Activated CD4-positive, alpha-beta T cell treated with anti-CD3 and anti-CD28 coated beads, Interleukin-2, Interleukin-4, amounts not matched to agents 100 ng/mL and 50 ng/mL, durations not matched to agents 16 hours and 8 hours (primary cell): Measurements from ENCODE around the gene TAS2R3.
A peak's percentile ranks its signal among the peaks of the same experiment; 100 is the strongest.
"Not testable (repeated sequence)": the region's sequence is repeated elsewhere in the genome, so short reads cannot be mapped to it uniquely, and the experiment has no call there.

Experiments used
- DNase-seq: peaks from one replicate; pipeline ENCODE4 v3.0.0-alpha.2; 2020; ENCODE audit warnings: low spot score

Gene TAS2R3, protein sequence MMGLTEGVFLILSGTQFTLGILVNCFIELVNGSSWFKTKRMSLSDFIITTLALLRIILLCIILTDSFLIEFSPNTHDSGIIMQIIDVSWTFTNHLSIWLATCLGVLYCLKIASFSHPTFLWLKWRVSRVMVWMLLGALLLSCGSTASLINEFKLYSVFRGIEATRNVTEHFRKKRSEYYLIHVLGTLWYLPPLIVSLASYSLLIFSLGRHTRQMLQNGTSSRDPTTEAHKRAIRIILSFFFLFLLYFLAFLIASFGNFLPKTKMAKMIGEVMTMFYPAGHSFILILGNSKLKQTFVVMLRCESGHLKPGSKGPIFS

DNA sequence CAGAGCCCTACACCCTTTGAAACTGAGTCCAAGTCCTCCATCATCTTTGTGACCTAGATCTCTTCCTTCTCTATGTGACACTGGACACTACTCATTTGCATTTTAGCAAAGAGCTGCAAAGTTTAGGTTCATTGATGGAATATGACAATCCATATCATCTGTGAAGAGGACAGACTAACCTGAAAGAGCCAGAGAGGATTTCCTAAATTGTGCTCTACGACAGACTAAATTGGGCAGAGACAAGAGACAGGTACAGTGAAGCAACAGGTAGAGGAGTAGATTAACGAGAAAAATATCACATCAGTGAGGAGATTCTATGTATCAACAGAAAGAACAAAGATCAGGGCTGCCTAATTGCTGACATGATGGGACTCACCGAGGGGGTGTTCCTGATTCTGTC is at the start of gene TAS2R3:
Gene TAS2R3, plus strand, starts transcription at position 301 of the 400 bp plus-strand sequence. Its CDS starts 62 bp downstream, at position 363.
- no peak for DNase-seq

DNA sequence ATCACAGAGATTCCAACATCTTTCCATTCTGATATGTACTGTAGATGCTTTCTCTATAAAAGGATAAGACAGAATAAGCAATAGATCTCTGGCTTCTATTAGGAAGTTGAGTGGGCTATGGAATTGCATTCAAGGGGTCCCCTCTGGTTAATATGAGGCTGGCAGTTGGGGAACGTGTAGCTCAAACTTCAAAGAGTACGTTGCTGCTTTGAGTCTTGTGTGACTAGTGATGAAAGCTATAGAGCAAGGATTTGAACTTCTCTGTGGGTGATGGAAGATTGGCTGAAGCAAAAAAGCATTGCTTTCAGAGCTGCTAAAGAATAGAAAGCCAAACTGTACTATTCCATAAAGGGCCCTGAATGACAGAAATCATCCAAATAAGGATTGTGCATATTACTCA is 49.3 kb upstream of the TAS2R3 start:
- no peak for DNase-seq

DNA sequence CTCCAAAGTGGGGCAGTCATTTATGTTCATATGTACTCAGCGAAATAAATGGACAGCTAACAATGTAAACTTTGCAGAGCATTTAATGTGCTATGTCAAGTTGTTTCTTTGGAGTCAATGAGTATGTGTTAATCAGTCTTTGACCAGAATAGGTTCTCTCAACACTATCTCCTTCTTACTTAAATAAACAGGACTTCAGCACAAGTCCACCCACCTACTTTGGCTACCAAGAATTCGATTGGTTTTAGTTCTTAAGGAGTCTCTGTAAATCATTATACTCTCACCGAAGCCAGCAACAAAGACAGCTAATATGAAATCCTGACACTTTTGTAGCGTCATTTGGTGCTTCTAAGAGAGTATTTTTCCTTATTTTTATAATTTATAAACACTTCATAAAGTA is 48.9 kb upstream of the TAS2R3 start:
- DNase-seq, result no peak

DNA sequence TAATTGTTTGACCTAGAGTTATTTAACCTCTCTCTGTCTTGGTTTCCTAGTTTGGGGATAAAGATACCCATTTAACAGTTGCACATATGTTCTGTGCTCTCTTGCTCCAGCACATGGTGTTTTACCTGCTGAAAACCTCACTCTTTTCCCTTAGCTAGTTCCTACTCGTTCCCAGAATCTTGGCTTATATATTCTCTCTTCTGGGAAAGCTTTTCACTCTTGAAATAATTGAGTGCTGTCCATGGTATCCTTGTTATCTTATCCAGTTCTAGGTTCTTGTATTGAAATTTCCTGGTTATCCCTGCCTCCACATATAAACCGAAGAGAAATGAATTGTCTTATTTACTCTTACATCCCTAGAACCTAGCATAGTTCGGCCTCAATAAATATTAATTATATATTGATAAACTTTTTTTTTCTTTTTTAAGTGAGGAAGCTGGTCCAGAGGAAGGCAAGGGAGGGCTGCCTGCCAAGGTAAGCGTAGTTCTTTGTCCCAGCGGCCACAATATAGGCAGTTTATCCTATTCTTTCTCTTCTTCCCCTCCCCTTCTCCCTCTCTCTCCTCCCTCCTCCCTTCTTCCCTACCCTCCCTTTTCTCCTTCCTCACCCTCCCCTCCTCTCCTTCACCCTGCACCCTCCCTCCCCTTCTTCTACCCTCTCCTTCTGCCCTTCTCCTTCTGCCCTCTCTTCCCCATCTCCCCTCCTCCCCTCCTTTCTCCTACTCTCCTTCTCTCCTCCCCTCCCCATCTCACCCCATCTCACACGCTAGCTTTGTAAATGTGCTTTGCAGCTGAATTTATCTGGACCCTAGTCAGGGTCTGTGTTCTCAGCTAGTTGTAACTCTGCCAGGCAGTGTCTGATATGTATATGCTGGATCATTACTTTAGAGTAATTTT is 47.9 kb upstream of the TAS2R3 start:
- no peak for DNase-seq

DNA sequence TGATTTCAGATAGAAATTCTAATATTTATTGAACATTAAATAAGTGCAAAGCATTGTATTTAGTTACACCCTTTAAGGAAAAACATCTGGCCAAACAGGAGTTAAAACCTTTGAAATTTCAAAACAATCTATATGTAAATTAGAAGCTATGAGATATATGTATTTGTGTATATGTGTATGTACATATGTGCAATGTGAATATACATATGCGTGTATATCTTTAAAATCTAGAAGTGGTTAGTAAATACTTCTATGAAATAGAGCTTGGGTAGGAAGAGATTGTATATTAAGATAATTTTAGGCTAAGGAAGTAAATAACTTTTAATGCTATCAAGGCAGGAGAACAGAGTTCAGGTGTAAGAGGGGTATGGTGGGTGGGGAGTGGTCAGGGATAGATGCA is 46.4 kb upstream of the TAS2R3 start:
- no peak for DNase-seq

DNA sequence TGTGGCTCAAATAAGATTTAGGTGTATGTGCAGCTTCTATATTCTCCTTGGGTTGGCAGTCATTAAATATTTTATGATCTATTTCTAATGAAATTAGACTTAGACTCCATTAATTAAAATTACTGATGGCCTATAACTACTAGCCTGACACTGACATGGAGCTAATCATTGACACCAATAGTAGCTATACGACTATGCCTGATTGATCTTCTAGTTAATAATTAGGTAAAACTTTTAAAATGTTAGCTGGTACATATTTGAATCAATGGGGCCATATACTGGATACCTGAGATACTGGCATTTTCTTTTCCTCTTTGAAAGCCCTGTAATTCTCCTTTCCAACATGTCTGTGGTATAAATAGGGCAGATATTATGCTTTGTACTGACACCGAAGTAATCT is 41.4 kb upstream of the TAS2R3 start:
- no peak for DNase-seq

DNA sequence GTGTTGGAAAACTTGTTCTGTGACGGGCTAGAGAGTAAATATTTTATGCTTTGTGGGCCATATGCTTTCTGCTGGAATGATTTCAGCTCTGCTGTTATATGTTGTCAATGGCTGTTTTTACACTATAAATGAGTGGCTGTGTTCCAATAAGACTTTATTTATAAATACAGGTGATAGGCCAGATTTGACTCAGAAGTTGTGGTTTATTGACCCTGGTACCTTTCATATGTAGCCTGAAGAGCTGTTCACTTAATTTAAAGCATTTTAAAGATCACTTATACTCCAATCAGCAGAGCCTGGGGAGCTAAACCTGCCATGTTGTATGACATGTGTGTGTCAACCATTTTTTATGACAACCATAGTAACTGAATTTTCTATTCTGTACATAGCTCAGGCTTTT is 34.9 kb upstream of the TAS2R3 start:
- no peak for DNase-seq

DNA sequence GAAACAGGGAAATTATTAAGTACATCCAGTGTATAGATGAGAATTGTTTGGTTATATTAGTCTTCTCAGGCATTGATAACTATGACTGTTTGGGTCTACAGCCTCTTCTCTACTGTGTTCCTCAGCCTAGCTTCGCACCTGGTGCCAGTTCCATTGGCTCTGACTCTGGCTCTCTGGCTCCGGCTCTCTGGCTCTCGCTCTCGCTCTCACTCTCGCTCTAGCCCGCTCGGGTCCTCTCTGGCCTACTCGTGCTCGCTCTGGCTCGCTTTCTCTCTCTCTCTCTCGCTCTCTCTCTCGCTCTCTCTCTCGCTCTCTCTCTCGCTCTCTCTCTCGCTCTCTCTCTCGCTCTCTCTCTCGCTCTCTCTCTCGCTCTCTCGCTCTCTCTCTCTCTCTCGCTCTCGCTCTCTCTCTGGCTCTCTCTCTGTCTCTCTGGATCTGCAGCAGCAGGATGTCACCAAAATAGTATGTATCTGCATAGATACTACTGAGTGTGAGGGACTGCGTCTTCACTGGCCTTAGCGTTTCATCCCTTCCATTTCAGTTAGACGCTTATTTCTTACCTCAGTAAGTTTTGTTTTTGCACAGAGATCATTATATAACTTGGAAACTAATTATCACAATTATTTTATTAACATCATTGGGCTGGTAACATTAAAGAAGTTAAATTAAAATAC is 32.3 kb upstream of the TAS2R3 start:
- no peak for DNase-seq

DNA sequence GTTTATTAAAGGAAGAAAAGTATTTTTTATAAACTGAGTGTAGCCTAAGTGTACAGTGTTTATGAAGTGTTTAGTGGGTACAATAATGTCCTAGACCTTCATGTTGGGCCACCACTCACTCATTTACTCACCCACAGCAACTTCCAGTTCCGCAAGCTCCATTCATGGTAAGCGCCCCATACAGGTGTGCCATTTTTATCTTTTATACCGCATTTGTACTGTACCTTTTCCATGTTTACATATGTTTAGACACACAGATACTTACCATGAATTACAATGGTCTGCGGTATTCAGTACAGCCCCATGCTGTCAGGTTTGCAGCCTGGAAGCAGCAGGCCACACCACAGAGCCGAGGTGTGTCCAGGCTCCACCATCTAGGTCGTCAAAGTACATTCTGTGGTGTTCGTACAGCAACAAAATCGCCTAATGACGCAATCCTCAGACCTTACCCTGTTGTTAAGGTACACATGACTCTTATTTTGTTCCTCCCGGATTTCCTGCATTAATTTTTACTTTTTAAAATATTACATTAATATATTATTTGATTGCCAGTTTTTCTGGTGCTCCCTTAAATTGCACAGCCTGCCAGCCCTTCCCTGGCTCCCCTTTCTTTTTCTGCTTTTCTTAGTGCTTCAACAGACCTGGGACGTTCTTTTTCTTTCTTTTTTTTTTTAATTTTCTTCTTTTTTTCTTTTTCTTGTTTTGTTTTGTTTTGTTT is 26.6 kb upstream of the TAS2R3 start:
- peak; percentile 12 for DNase-seq

DNA sequence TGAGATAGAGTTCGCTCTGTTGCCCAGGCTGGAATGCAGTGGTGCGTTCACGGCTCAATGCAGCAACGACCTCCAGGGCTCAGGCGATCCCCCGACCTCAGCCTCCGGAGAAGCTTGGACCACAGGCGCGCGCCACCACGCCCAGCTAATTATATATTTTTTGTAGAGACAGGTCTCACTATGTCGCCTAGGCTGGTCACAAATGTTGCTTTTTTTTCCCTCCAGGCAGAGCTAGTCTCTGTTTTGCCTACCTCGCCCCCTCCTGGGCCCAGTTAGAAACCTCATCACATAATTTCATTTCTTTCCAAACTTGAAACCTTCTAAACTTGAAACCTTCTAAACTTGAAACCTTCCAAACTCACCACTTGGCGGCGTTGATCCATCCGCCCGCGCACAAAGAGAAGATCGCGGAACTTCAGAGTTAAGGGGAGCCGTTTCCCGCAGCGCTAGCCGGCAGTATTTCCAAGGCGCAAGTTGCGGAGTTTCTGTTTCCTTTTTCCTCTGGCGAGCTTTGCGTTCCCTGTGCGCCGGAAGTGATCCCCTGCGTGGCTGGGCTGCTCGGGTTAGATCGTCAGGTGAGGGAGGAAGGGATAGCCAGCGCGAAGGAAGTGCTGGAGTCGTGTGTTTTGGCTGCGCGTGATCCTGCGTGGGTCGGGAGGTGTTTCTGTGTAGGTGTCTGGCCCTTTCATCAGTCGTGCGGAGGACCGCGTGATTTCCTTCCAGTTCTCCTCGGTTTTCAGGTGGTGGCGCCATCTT is 25.9 kb upstream of the TAS2R3 start, which contains the start of gene SSBP1:
Gene SSBP1, plus strand, starts transcription at position 523 of the 756 bp plus-strand sequence. CDS start 809 bp downstream, outside the sequence.
- DNase-seq, result peak; percentile 95

DNA sequence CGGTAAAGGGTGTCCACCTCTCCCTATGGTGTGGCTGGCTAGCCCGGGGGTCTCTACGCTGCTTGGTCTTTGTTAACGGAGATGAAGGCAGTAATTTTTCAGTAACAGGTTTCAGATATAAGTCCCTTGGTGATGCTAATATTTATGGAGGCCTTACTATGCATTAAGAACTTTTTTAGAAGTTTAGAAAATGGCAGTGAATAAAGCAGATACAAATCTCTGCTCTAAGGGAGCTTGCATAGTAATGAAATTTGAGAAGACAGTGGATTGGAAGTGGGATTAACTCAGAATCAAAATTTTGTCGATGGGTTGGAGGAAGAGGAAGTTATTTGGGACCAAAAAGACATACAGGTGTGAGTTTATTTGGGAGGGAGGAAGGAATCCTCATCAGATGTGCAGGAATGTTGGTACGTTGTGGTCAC is 25.3 kb upstream of the TAS2R3 start:
- DNase-seq, result no peak

DNA sequence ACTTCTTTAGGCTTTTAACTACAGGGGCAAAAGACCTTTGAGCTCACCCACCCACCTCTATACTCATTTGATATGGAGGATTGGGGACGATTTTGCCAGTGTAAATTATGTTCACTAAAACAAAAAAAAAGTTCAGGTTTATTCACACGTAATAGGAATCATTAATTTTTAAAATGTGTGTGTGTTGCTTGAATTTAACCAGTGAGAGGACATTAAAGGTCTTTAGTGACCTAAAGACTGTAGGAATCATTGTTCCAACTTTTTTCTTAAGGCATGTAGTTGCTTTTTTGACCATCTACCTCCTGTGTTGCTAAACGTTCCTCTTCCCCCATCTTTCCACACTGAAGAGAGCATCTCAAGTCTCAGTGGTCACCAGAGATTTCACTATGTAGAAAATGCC is 24.6 kb upstream of the TAS2R3 start:
- DNase-seq, result no peak

DNA sequence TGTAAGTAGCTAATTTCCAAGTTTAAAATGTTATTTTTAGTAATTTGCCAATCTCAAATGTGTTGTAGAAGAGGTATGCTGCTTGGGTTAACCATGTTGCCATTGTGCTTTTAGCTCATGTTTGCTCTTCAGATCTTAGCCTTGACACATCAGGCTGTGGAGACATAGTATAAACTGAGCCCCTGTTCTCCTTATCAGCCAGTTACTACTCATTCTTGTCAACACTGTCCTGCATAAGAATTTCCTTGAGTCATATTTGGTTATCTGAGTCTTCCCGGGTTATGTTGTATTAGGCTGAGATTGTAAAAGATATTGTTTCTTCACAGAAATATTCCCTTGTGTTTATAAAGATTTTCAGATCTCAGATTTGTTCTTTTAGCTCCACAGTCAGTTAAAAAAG is 21.7 kb upstream of the TAS2R3 start:
- DNase-seq, result no peak

DNA sequence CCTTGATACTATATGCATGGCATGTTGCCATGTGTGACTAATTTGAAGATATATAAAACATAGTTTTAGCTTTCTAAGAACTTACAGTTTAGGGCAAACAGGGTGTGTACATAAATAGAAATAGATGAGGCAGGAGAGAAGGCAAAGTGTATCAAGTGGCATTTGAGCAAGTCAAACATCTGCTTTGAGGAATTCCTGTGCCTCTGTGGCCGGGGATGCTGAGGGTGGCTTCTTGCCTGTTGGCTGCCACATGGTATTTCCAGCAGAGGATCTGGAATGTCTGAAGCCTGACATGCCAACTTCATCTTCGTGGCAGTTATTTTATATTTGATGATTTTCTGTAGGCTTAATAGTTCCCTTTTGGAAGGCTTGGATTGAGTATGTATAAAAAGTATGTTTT is 19.8 kb upstream of the TAS2R3 start:
- no peak for DNase-seq

DNA sequence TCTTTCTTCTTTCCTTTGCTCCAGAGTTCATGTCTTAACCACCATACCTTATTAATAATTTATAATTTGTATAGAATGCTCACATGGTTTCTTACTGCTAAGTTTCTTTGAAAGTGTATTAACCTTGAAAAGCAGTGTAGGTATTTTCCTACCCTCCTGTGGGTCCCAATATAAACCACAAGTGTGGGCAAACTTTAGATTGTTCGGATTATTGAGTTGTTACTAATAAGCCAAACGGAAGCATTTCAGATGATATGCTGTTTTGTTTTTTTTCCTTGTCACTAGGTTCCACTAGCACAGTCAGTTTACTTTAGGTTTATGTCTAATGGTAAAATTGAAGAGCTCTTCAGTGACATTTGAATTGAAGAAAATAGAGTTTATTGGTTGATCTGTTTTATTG is 15.5 kb upstream of the TAS2R3 start:
- DNase-seq, result no peak

DNA sequence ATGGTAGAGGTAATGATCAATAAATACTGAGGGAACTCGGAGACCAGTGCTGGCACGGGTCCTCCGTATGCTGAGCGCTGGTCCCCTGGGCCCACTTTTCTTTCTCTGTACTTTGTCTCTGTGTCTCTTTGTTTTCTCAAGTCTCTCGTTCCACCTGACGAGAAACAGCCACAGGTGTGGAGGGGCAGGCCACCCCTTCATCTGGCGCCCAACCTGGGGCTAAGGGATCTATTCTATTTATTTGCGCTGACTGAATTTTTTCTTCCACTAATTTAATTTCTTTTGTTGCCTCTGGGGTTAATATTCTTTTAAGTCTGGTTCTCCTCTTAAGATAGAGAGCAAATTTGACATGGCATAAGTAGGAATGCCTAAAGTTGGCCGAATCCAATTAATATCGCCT is 12.0 kb upstream of the TAS2R3 start:
- DNase-seq, result not testable (repeated sequence)

DNA sequence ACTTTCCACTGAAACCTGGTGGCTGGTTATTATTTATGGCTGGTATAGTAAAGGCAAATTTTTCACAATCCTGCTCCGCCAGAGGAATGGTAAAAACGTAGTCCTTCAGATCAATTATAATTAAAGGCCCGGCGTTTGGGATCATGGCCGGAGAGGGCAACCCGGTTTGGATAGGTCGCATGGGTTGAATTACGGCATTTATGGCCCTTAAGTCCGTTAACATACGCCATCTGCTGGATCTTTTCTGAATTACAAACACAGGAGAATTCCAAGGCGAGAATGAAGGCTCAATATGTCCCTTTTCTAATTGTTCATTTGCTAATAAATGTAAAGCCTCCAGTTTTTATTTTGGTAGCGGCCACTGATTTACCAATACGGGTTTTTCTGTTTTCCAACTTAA is 11.3 kb upstream of the TAS2R3 start:
- no peak for DNase-seq

DNA sequence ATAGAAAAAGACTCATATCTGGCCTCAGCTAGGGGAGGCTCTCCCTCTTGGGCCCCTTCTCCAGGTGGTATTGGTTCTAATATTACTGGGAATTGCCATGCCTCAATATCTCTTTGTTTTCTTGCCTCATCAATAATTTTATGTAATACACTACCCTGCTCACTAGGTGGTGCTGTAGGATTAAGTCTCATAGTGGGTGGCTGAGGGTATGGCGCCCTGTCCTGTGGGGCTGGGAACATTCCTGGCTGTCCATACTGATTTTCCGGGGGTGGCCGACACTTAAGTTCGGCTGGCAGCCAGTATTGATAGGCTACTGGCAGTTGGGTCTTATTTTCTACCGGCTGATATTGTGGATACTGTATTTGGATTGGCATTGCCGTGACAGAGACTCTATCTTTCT is 9.0 kb upstream of the TAS2R3 start:
- DNase-seq, result peak; percentile 25

DNA sequence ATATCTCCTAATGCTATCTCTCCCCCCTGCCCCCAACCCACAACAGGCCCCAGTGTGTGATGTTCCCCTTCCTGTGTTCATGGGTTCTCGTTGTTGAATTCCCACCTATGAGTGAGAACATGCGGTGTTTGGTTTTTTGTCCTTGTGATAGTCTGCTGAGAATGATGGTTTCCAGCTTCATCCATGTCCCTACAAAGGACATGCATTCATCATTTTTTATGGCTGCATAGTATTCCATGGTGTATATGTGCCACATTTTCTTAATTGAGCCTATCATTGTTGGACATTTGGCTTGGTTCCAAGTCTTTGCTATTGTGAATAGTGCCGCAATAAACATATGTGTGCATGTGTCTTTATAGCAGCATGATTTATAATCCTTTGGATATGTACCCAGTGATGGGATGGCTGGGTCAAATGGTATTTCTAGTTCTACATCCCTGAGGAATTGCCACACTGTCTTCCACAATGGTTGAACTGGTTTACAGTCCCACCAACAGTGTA is 6.2 kb downstream of the TAS2R3 start:
- DNase-seq, result not testable (repeated sequence)

DNA sequence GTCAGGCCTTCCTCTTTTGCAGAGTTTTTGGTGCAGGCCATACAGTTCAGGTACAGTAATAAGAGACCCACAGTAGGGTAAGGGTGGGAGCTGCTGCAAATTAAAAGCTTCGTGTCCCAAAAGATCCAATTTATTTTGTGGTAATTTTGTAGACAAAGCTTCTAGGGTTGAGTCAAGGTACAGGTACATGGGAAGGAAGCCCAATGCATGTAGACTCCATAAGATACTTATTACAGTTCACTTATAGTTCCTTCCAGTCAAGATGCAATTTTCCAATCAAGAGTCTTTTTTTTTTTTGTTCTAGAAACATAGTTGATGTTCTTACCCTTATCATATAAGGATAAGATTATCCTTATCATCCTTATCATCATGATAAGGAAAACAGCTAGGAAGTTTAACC is 12.5 kb downstream of the TAS2R3 start, which contains the start of gene TAS2R4:
Gene TAS2R4, plus strand, starts transcription at position 301 of the 400 bp plus-strand sequence. CDS start 1,815 bp downstream, outside the sequence.
- DNase-seq, result no peak
